Stimulated activated CD4-positive, alpha-beta T cell treated with anti-CD3 and anti-CD28 coated beads, Interleukin-4, amount 100 ng/mL, for 4 hours (primary cell): ENCODE measurements around the gene ZDHHC13.
"Not testable (repeated sequence)": the region's sequence is repeated elsewhere in the genome, so short reads cannot be mapped to it uniquely, and the experiment has no call there.

Source experiments
- DNase-seq, 2 experiments: peaks; one replicate each; pipeline ENCODE4 v3.0.0-alpha.2; 2020

Gene ZDHHC13

GRCh38 chr11:19101796-19102520 is 15.0 kb upstream of the ZDHHC13 start:
- DNase-seq, result no peak

- DNase-seq, result no peak
These were observed 14.5 kb upstream of the ZDHHC13 start for GRCh38 chr11:19102521-19102900.

GRCh38 chr11:19105011-19105410 is 12.0 kb upstream of the ZDHHC13 start:
- no peak for DNase-seq

- no peak for DNase-seq
These were observed 9.8 kb upstream of the ZDHHC13 start for GRCh38 chr11:19107125-19107524.

- no peak for DNase-seq
These were observed 6.7 kb upstream of the ZDHHC13 start for GRCh38 chr11:19110295-19110694.

- no peak for DNase-seq
These were observed 5.2 kb upstream of the ZDHHC13 start for GRCh38 chr11:19111809-19112208.

GRCh38 chr11:19116276-19116970 is 545 bp upstream of the ZDHHC13 start:
- no peak for DNase-seq

- DNase-seq, result no peak
These were observed 761 bp downstream of the ZDHHC13 start for GRCh38 chr11:19117760-19118097.

- DNase-seq, result no peak
These were observed 4.7 kb downstream of the ZDHHC13 start for GRCh38 chr11:19121646-19122045.

- no peak for DNase-seq
These were observed 6.1 kb downstream of the ZDHHC13 start for GRCh38 chr11:19122960-19123615.

GRCh38 chr11:19126562-19127325 is 9.8 kb downstream of the ZDHHC13 start:
- not testable (repeated sequence) for DNase-seq

- no peak for DNase-seq
These were observed 17.0 kb downstream of the ZDHHC13 start for GRCh38 chr11:19134004-19134403.

GRCh38 chr11:19136884-19137283 is 19.9 kb downstream of the ZDHHC13 start:
- DNase-seq, result not testable (repeated sequence)

GRCh38 chr11:19145319-19145718 is 28.4 kb downstream of the ZDHHC13 start:
- no peak for DNase-seq

GRCh38 chr11:19156892-19157291 is 39.9 kb downstream of the ZDHHC13 start:
- DNase-seq, result no peak

- DNase-seq, result no peak
These were observed 43.9 kb downstream of the ZDHHC13 start for GRCh38 chr11:19160847-19161246.

GRCh38 chr11:19161651-19162050 is 44.7 kb downstream of the ZDHHC13 start:
- no peak for DNase-seq

- DNase-seq, result no peak
These were observed 46.1 kb downstream of the ZDHHC13 start for GRCh38 chr11:19162951-19163505.

GRCh38 chr11:19163617-19164016 is 46.6 kb downstream of the ZDHHC13 start:
- DNase-seq, result no peak

- no peak for DNase-seq
These were observed 47.4 kb downstream of the ZDHHC13 start for GRCh38 chr11:19164230-19164855.

- no peak for DNase-seq
These were observed 47.9 kb downstream of the ZDHHC13 start for GRCh38 chr11:19164881-19165280.

GRCh38 chr11:19168090-19168489 is 51.1 kb downstream of the ZDHHC13 start:
- DNase-seq, result no peak
